Gastrocnemius medialis (tissue), 4 donors: ENCODE data around the gene DISC1.

Source experiments
- CTCF ChIP-seq, 5 experiments: fragments of 450-650 bp in 3 of 5; fragments of 200-600 bp in 2 of 5; sonication (generic) in 2 of 5; IDR thresholded peaks in 4 of 5; conservative IDR thresholded peaks in 1 of 5; 1 replicate in 4 of 5; 2 replicates in 1 of 5; pipeline ENCODE4 v1.5.1; 2016 to 2019; ENCODE audit warnings: antibody characterized with exemption in 5 of 5, mild to moderate bottlenecking in 3 of 5, moderate library complexity in 3 of 5
- POLR2A ChIP-seq, 2 donors: fragments of 450-650 bp; IDR thresholded peaks; one replicate each; pipeline ENCODE4 v1.6.1; 2017; ENCODE audit warnings: antibody characterized with exemption in 2 of 2, mild to moderate bottlenecking in 2 of 2, moderate library complexity in 2 of 2

- TF ChIP-seq CTCF (IDR thresholded peaks at IDR 0.05 in 4 of 5, conservative IDR thresholded peaks at IDR 0.05 in 1 of 5), result no peak
- no peak for TF ChIP-seq POLR2A (IDR thresholded peaks at IDR 0.05)
Measured at GRCh38 chr1:231634323-231635013, 7.9 kb downstream of the DISC1 start.
